IPS-NIHi11 (cell line): ENCODE data around the gene NIT2.

Source experiments
- DNase-seq: peaks from one replicate; pipeline ENCODE4 v3.0.0; 2012; ENCODE audit warnings: mixed read lengths, low spot score

The NIT2 gene

GRCh38 chr3:100396967-100397366, 62.4 kb downstream of the NIT2 start:
- DNase-seq = no peak

DNA sequence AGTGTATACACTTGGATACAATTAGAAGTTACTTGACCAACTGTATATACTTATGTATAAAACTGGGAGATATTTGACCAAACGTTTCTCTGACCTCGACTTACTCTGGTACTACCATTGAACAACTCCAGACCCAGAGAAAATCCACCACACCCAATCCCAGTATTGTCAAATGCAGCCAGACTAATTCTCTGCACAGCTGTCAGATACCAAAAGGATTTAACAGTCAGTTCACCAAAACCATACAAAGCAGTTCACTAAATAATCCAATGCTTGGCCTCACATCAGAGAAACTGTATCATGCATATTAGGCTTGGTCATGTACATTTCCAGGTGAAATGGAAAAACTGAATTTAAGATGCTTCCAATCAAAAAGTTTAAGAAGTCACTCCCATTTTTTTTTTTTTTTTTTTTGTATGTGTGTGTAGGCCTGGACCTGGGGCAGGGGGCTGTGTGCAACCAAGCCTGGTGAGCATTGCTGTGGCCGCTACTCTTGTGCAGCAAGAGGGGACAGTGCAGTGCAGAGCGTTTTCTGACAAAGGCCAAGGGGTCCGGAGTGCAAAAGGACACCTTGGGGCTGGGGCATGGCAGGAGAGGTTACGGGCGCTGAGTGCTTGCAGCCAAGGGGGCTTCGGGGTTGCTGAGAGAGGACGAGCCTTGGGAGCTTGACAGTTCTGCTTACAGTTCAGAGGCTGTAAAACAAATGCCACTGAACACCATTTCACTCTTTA, 64.9 kb downstream of the NIT2 start:
- no peak for DNase-seq

- no peak for DNase-seq
These were observed 65.8 kb downstream of the NIT2 start for GRCh38 chr3:100400419-100400779.

- peak; percentile 91 for DNase-seq
These were observed 66.5 kb downstream of the NIT2 start, which contains the start of the genes LNP1 and TOMM70 for GRCh38 chr3:100400780-100401673. LNP1 (plus strand) TSS chr3:100401539; CDS start chr3:100429730, 28,191 bp downstream. TOMM70 (minus strand) TSS chr3:100401089; CDS start chr3:100400949, 140 bp downstream.

- no peak for DNase-seq
These were observed 67.1 kb downstream of the NIT2 start for GRCh38 chr3:100401674-100402041.

DNA sequence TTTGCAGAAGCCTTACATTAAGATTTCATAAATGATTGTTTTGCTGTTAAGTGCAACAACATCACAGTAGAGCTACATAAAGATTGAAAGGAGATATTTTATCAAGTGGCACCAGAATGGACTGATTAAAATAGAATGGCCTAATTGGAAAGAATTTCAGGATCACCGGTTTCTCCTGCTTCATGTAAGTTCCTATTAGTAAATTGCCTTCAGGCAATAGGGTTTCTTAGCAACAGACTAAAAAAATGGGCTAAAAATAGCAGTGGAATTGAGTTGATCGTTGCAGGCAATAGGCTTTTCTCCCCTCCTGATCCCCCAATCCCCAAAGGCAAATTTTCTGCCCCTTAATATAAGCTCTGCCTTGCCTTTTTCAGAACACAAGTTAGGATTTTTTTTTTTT, 67.7 kb downstream of the NIT2 start:
- DNase-seq = no peak

GRCh38 chr3:100402891-100403290, 68.3 kb downstream of the NIT2 start:
- DNase-seq = no peak

DNA sequence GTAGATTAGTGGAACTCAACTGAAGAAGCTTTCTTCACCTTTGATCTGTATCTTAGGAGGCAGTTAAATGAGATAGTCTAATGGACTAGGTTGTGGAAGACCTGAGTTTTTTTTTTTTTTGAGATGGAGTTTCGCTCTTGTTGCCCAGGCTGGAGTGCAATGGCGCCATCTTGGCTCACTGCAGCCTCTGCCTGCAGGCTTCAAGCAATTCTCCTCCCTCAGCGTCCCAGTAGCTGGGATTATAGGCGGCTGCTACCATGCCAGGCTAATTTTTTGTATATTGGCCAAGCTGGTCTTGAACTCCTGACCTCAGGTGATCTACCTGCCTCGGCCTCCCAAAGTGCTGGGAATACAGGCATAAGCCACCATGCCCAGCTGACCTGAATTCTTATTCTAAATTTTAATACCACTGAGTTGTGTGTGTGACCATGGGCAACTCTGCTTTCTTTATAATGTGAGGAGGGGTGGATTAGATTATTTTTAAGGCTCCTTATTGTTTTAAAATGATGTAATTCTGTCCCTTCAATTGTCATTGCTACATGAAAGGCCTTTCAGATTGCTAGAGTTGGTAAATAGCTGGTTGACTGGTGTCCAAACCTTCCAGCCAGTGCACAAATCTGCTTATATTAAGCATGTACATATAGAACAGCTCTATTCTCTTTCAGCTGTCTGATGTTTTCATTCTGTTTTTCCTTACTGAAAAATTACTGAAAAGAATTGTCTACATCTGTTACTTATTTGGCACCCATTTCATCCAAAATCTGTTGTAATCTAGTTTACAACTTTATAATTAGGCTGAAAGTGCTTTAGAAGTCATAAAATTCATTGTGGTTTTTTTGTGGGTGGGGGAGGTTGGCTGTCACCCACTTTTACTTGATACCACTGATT, 69.0 kb downstream of the NIT2 start:
- no peak for DNase-seq

DNA sequence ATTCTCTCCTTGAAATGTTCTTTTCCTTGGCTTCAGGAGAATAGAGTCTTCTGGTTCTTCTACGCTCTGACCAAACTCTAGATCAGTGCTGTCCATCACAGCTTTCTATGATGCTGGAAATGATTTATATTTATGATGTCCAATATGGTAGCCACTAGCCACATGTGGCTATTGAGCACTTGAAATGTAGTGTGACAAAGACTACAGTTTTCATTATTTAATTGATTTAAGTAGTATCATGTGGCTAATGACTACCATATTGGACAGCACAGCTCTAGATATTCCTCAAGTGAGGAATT, 69.6 kb downstream of the NIT2 start:
- DNase-seq = no peak

- no peak for DNase-seq
These were observed 72.6 kb downstream of the NIT2 start for GRCh38 chr3:100407164-100407563.

DNA sequence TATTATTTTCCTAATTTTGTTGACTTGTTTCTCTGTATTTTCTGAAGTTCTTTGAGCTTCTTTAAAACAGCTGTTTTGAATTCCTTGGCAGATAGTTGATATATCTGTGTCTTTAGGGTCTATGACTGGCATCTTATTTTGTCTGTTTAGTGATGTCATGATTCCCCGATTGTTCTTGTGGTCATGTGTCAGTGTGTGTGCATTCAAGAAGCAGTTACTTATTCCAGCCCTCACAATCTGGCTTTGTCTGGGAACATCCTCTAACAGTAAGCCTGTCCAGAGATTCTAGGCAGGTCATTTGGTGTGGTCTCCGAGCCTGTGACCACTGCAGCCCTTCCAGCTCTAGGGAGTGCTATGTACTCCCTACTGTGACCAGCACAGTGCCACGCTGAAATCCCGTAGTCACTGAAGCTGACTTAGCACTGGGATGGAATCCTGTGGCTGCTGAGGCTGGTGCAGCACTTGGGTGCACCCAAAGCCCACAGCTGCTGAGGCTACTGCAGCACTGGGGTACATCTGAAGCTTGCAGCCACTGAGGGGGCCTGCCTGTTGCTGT, 73.5 kb downstream of the NIT2 start:
- DNase-seq = no peak
